ENCODE measurements around the gene CTTN.

Gene CTTN

DNA sequence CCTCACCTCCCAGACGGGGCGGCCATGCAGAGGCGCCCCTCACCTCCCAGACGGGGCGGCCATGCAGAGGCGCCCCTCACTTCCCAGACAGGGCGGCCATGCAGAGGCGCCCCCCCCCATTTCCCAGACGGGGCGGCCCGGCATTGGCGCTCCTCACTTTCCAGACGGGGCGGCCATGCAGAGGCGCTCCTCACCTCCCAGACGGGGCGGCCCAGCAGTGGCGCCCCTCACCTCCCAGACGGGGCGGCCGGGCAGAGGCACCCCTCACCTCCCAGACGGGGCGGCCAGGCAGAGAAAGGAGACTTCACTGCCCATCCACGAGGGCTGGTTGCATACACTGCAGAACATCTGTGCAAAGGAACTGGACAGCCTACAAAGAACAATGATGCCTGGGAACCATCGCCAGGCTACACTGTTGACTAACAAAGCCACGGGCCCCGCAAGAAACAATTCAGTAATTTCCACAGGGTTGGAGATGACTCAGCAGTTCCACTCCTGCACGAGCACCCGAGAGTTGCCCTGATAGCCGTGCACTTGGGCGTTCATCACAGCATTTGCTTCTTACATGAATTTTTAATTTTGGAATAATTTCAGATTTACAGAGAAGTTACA is 58.7 kb downstream of the CTTN start:
- no peak for DNase-seq

DNA sequence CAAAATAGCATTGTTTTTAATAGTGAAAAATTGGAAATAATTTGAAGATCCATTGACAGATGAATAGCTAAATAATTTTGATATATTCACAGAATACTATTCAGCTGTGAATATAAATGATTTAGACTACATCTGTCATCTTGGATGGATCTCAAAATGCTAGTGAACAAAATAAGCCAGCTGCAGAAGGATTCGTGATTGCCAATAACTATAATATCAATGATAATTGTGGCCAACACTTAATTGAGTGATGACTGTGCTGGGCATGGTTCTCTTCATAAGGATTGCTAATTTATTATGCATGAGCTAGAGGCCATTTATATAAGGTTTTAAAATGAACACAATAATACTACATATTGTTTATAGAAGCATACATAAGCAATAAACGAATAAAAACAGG is 60.4 kb downstream of the CTTN start:
- DNase-seq: no peak

DNA sequence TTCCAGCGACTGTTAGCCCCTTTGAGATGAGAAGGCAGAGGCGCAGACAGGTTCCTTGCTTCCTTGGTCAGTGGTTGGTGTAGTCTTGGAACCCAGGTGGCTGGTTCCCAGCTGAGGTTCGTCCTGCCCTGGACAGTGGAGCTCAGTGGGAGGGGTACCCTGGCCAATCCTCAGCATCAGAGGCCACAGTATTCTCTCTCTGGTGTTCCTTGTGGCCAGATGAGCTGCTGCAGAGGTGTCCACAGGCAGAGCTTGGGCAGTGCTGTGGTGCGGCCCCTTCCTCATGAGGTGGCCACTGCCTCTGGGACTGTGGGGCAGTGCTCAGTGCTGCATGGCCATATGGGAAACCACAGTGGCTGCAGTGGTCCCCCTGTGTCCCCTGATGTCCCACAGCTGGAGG is 61.8 kb downstream of the CTTN start:
- no peak for DNase-seq

DNA sequence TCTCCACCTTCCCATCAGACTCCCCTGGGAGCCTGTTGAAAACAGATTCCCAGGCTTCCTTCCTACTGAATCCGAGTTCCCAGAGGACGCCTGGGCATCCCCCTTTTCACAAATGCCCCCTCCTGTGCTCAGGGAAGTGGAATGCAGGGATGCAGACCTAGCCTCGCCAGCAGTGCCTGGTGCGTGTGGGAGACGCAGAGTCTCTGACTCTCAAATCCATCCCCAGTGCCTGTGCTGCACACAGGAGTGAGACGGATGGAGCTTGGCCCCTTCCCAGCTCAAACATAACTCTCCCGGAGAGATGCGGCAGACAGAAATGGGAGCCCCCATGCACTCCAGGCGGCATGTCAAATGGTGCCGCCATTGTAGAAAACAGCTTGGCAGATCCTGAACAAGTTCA is 62.6 kb downstream of the CTTN start:
- DNase-seq: no peak

DNA sequence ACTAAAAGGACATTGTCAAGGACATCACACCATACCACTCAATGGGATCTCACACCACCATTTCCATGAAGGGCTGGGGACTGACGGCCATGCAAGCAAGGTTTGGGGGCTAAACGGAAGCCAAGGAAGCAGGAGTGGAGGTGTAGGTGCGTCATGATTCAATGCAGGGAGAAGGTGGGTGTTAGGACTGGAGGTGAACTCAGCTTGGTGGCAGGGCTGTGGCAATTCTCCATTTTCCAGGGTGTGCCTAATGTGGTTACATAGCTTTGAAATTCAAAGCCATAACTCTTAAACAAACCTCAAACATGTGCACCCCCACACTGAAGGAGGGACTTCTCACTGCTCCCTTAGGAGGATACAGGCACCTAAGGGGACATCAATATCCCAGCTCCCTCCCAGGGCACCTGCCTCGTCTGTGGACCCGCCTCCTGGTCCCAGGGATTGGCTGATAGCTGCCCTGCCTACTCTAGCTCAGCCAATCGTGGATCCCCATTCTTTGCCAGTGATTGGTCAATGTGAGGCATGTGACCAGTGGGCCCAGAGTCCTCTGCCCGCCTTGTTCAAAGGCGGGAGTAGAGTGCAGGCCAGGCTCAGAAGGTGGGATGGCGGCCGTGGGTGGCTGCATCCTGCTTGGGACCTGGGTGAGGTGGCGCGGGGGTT is 64.6 kb downstream of the CTTN start:
- DNase-seq: no peak

DNA sequence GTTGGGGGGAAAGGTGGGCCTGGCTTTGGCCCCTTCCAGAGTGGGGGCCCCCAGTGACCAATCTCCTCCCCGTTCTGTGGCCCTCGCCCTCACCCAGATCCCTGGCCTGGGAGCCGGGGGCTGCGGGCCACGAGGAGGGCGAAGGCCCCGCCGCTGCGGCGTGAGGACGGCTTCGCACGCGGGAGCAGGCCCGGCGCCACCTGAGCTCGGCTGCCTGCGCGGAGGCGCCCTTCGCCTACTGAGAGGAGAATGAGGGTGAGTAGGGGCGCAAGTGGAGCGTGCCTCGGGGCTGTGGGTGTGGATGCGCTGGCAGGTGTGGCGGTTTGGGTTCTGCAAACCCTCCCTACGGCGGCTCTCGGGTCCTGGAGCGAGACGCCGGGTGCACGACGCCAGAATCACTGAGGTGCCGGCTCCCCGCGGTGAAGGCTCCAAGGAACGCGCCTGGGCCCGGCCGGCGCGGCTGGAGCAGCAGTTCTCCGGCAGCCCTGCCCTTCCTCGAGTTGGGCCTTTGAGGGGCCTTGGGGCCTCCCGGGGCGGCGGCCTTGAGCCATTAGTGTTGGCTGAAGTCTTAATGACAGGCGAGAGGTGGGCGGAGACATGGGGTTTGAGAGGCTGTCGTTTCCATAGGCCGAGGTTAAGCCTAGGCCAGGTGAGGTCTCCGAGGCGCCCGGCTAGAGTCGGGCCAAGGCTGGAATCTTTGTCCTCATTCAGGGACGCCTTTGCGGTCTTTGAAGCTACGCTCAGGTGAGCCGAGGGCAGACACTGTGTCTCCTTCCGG is 65.3 kb downstream of the CTTN start:
- DNase-seq: no peak

DNA sequence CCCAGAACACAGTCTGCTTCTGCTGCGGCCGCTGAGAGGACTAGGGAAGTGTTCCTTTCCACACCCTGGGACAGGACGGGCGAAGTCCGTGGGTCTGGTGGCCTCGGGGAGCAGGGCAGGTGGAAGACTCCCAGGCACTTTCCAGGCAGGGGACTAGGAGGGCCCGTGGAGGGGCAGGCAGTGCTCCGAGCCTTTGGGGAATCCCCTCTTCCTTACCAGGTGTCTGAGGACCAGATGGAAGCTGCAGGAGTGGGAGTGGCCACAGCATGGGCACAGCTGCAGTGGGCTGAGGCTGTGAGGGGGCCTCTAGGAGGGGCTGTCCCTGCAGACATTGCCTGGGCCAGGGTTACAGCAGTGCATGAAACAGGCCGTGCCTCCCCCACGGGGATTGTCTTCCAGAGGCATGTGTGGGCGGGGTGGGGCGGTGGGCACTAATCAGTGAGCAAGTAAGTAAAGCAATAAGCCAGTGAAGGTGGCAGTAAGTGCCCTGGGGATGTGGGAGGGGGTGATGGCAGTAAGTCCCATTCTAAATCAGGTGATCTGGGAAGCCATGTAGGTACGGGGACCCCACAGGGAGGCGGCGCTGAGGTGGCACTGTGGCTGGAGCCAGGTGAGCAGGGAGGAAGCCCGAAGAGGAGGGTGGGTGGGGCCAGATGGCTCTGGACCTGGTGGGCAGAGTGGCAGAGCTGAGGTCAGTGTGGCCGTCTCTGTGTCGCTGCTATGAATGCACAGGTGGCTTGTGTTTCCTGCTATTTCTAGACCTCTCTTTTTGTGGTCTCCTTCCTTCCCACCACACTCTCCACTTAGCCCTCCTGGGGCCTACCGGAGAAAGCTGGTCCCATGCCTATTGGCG is 66.4 kb downstream of the CTTN start:
- DNase-seq: no peak

DNA sequence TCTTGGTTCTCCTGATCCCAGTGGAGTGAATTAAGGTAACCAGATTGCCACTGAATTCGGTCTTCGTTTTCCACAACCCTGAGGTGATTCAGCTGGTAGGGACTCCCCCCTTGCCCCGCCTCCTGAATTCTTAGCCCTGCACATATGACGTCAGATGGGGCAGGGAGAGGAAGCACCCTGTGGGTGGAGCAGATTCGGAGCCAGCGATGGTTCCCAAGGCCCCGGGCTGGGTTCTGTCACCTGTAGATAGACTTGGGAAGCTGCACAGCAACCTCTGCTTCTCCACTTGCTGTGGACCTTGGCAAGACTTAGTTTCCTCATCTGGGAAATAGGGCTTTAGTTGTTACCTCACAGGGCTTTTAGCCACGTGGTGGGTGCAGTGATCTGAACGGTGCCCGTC is 67.8 kb downstream of the CTTN start:
- no peak for DNase-seq

DNA sequence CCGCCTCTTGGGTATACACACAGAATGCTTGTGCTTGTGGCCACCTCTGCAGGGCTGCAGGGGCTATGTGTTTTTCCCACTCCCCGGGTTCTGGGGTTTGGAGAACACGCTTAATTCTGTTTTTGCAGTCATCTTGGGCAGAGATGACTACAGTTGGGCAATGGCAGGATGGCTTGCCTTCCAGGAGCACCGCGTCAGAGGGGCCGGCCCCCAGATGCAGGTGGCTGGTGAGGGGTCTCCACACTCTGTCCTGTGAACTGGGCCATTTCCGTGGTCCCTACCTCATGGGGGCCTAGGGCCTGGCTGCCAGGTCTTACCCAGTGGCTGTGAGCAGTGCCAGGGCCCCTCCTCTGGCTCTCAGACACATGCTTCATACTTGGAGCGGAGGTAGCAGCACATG is 68.3 kb downstream of the CTTN start:
- DNase-seq: no peak

DNA sequence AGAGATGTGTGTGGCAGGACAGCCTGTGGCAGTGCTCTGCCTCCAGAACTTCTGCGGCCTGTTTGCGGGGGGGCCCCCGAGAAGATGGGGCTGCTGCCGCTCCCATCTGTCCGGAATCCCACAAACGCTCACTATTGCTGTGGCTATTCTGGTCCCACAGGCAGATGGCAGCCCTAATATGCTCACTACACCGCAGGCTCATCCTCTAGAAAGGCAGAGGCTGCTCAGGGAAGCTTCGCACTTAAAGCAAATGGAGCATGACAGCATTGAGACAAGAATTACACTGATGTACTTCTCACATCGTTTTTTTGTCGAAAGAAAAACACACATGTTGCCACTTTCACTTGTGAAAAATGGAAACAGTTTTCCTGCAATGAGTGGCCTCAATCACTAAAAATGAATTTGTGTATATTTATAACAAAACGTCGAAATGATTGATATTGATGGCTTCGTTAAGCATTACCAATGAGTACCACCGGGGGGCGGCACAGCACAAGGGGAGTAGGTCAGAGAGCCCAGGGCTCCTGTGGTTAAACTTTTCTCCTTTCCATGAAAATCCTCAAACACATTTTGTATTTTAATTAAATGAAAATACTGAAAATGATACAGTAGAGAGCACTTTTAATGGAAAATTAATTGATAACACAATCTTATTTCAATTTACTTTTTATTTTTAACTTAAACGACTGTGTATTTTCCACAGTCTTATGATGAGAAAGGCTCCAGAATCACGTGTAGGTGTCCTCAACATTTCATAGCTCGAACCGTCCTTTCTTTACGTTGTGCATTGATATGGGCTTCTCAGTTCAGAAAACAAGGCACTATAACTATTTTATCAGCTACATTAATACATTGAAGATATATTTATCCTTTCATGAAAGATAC is 69.1 kb downstream of the CTTN start:
- DNase-seq: no peak

DNA sequence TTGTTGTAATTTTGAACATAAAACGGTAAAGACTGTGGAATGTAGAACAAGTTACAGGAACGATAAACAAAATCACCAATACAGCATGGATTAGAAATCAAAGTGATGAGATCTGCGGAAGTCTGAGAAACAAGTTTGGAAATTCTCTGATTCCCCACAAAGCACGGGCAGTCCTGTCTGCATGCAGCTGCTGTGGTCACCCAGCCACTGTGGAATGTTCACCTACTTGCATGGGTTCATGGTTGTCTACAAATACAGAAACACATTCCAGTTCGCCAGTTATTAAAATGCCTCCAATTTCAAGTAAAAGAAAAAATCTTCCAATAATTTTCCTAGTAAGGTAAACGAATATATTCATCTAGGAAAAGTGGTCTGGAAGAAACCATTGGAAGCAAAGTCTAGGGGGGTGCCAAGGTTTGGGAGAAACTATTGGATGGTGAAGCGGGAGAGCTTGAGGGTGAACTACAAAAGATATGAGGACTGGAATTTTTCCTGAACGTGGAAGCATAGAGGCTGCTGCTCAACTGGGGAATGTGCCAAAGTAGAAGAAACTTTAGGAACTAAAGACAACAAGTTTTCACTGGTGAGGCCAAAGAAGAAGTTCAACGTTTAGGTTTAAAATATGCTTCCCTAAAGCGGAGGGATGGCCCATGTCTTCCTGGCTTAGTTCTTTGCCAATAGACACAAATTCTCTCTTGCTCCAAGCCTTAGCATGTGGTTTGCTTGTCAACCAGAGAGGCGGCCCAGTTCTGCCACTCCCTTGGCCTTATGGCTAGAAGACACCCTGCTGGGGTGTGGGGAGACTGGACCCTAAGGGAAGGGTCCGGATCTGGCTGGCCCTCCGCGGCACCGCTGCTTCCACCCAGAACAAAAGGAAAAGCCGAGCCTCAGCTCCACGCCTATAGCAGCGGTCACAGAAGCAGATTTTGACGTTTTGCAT is 70.2 kb downstream of the CTTN start:
- no peak for DNase-seq

DNA sequence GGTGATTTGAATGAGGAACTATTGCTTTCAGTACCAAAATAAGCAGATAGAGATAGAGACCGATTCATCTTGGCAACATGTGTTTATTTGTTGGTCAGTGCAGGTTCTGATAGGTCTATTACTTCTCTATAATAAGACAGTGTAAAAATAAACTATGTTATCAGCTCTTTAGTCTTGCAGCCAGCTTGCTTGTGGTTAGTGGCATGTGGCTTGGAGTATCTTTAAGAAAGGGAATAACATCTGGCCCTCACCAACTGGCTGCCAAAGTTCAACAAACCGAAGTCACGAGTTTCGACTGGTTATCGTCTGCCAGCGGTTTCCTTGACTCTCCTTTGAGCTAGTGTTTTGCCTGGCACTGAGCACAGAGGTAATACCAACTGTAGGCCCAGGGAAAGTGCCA is 71.8 kb downstream of the CTTN start:
- DNase-seq: no peak

DNA sequence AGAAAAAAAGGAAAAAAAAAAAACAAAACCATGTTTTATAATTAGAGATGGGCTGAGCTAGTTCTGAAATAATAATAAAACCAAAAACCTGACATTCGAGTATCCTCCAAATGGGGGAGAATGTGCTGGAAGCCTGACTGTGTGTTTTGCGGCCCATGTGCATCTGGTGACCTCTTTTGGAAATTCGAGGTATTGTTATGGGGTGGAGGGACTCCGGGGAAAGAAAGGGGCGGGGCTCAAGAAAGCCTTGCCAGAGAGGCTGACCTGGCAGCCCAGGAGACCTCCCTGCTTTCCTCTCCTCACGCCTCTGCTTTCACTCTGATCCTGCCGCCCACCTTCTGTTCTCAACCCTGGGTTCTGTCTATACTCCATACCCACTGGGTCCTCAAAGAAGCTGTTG is 72.9 kb downstream of the CTTN start:
- DNase-seq: no peak

DNA sequence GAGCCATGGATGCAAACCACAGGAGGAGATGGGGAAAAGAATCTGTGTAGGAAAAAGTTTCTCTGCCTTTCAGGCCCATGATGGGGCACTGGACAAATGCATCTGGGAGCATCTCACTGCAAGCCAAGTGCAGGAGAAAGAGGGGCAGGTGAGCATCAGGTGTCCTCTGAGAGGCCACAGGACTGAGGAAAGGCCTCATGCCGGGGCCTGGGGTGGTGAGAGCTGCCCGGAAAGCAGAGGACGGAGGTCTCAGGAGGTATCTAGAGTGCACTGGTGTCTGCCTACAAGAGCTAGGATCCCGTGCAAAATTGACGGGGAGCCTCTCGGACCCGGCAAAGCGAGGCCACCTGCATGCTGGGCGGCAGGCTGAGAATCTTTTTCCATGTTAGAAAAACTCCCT is 73.9 kb downstream of the CTTN start:
- no peak for DNase-seq

DNA sequence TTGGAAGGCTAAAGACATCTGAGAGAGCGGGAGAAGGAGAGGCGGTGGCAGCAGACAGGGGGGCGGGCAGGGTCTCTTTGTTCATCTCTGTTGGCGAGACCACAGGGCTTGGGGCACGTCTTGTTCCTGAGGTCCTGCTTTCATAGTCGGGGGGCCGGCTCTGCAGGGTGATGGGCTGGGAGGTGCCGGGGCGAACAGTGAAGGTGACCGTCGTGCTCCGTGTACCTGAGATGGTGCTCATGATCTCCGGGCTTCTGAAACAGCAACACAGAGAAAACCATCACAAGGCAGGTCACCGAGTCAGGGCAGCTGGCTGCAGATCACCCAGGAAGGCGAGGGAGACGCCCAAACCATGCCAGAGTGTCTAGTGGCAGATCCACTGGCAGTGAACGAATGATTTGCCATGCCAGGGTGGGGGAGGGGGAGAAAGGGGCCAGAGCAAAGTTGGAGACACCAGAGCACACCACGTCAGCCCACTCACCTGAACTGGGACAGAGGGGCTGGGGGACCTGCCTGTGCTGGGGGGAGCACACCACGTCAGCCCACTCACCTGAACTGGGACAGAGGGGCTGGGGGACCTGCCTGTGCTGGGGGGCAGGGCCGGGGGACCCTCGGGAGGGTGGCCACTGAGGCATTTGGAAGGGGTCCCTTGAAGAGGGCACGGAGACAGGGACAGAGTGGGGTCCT is 75.0 kb downstream of the CTTN start:
- no peak for DNase-seq

DNA sequence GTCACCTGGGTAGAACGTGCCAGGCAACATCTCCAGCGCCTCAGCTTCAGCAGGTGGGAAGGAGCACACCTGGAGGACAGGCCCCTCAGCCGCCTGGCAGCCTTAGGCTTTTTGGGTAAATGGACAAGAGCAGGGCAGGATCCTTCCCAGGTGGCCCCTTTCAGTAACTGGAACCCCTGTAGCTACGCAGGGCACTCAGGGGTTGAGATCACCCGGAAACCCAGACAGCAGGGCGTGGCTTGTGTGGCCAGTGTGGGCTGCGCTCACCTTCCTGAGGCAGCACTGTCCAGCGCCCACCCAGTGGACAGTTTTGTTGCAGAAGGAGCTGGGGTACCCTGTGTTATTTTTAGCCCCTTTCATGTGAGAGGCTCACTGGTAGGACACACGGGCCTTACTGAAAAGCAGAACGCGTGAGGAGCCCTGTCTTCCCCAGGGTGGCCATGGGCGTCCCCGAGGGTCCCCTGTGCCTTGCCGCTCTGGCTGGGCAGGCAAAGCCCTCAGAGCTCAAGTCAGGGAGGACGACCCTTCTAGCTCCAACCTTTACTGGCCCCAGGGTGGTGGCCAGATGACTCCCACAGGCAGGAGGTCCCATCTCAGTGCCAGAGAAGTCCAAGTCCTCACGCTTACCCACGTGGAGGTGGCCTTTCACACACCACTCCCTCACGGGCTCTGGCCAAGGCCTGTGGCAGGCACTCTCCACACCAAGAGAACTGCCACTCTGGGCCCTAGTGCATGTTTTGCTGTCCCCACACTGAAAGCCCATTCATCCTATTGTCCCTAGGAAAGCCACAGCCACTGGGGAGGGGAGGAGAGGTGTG is 75.8 kb downstream of the CTTN start:
- no peak for DNase-seq

DNA sequence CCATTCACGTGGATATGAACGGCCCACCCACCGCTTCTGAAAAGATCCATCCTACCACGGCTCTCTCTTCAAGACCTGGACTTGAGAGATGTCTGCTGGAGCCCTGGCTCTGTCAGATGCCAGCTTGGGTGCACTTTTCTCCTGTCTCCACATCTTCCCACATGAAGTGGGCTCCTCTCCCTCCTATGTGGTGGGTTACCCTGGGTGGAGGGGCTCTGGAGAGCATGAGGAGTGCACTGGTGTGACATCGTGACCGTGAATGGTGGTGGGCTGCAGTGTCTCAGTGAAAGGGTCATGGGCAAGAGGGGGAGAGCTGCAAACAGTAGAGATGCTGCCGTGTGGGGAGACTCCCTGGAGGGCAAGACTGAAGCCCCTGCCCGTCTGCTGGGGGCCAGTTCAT is 76.4 kb downstream of the CTTN start:
- no peak for DNase-seq

DNA sequence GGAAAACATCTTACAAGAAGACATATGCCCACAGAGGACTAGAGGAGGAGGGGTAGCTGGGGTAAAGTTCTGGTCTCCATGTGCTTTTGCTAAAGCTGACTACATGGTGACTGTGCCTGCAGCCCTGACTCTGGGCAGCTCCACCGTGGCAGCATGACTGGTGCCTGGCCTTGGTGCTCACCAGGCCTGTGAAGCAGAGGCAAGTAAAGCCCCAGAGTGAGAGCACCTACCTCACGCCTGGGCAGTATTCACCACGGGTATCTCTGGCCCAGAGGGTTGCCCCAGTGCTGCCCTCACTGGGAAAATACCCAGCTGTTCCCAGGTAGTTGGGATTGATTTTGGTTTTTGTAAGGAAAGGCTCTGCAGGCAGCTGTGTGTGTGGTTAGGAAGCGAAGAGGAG is 78.3 kb downstream of the CTTN start:
- DNase-seq: no peak

DNA sequence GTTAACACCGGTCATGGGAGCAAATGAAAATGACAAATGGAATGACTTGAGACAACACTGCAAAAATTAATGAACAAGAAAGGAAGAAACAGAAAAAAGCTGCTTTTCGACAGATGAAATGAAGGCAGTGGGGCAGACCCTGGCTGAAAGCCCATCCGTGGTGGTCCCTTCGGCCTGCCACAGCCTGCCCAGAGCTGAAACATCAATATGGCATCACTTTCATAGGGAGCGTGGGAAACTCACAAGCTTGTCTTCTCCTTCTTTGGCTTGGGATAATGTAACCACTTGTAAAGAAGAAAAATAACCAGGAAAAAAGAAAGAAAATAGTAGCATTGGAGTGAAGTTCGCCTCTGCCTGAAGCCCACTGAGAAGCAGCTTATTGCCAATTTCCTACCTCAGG is 78.8 kb downstream of the CTTN start:
- no peak for DNase-seq

DNA sequence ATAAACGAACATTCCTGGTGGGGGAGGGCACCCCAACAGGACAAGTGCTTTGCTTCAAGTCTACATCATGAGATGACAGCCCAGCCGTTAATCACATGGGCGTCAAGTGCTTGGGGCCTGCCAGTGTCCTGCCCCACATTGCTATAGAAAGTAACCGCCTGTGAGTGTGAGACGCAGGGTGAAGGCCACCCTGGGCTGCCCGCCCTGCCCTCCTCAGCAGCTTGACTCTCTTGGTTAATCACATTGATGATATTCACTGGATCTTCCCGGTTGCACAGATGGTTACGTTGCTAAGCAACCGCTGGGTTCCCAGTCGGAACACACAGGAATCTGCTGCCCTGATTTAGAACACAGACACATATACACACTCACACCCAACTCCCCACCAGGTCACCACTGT is 79.3 kb downstream of the CTTN start:
- no peak for DNase-seq
